Fibroblast of peridontal ligament (primary cell): ENCODE measurements around the gene SH3D19.
A peak's percentile ranks its signal among the peaks of the same experiment; 100 is the strongest.
"Not testable (repeated sequence)": the region's sequence is repeated elsewhere in the genome, so short reads cannot be mapped to it uniquely, and the experiment has no call there.

ENCODE experiments used
- DNase-seq: peaks from one replicate; pipeline ENCODE4 v3.0.0-alpha.2; 2010; ENCODE audit errors: extremely low read depth

SH3D19 gene

GRCh38 chr4:151267822-151268535 lies 57.4 kb downstream of the SH3D19 start:
- no peak for DNase-seq

GRCh38 chr4:151267104-151267503 lies 58.3 kb downstream of the SH3D19 start:
- DNase-seq, result no peak

DNA sequence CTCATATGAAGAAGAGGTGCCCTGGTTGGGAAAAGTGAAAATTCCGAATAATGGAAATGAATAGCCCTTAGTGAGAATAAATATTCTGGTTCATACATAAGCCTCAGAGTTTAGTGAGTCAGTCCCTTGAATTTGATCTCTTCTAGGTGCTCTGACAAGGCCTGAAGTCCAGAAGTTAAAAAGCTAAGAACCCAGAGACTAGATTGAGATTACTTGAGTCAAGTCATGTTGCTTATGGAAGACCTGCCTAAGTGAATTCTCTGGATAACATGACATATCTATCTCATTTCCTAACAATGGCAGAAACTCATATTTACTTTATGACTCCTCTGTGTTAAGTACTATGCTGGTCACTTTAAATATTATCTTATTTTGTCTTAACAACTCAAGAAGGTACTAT lies 58.9 kb downstream of the SH3D19 start:
- DNase-seq, result peak; percentile 4

DNA sequence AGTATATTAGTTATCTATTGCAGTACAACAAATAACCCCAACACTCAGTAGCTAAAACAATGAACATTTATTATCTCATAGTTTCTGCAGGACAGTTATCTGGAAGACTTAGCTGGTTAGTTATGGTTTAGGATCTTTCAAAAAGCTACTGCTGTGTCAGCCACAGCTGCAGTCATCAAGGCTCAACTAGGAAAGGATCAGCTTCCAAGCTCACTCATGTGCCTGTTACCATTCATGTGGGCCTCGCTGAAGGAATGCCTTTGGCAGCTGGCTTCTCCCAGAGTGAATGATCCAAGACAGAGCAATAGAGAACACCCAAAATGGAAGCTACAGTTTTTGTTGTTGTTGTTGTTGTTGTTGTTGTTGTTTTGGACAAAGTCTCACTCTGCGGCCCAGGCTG lies 62.0 kb downstream of the SH3D19 start:
- DNase-seq, result peak; percentile 25

DNA sequence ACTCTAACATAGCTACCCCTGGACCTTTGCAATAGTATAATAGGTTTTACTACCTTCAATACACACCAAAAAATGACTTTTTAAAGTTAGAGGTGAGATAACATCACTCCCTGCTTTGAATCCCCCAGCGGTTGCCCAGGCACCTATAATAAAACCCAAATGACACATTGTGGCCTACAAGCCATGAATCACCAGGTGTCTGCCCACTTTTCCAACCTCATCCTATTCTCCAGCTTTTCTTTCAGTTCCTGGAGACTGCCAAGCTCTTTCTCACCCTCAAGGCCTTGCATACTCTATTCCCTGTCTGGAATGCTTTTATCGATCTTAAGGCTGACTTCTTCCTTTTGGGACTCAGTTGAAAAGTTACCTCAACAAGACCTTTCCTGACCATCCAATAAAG lies 64.9 kb downstream of the SH3D19 start:
- DNase-seq, result no peak

DNA sequence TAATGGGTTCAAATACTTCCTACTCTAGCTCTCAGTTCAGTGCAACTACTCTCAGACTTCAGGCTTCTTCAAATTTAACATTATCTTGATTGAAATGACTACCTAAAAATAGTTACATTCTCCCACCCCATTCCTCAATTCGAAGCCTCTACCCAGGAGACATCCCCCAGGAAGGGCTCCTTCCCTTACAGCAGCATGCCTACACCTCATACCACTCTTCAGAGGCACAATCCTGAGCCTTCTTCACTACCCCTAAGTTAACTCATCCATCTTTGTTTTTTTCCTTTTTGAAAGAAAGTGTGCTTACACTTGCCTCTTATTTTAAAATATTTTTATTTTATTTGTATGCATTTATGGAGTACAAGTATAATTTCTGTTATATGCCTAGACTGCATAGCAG lies 65.7 kb downstream of the SH3D19 start:
- DNase-seq, result no peak

DNA sequence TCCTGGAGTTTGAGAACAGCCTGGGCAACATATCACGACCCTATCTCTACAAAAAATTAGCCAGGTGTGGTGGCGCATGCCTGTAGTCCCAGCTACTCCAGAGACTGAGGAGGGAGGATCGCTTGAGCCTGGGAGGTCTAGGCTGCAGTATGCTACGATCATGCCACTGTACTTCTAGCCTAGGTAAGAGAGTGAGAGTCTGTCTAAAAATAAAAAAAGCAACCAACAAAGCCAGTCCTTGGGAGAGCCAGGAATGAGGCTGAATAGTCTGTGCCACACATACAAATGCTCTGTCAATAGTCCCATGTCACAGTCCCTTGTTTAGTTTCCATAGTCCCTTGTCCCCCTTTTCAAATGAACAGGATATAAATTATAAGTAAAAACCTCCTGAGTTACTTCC lies 67.7 kb downstream of the SH3D19 start:
- DNase-seq, result no peak

DNA sequence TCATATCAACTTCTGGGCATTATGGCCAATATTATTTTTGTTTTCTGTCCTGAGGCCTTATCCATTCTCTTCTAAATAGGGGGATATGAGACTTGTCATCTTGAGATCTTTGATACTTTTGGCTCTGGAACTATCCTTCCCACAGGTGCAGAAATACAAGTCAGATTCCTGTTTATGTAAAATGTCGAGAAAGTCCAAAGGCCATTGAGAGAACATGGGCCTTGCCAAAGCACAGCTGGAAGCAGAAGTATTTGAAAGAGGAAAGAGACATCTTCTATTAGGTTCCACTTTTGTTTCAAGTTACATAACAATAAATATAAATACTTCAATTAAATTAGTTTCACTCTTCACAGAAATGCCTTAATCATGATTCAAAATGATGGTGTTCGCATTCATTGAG lies 69.3 kb downstream of the SH3D19 start:
- DNase-seq, result no peak

DNA sequence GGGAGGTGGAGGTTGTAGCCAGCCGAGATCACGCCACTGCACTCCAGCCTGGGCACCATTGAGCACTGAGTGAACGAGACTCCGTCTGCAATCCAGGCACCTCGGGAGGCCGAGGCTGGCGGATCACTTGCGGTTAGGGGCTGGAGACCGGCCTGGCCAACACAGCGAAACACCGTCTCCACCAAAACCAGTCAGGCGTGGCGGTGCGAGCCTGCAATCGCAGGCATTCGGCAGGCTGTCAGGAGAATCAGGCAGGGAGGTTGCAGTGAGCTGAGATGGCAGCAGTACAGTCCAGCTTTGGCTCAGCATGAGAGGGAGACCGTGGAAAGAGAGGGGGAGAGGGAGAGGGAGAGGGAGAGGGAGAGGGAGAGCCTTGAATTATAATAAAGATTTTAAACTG lies 69.7 kb downstream of the SH3D19 start:
- DNase-seq, result not testable (repeated sequence)

DNA sequence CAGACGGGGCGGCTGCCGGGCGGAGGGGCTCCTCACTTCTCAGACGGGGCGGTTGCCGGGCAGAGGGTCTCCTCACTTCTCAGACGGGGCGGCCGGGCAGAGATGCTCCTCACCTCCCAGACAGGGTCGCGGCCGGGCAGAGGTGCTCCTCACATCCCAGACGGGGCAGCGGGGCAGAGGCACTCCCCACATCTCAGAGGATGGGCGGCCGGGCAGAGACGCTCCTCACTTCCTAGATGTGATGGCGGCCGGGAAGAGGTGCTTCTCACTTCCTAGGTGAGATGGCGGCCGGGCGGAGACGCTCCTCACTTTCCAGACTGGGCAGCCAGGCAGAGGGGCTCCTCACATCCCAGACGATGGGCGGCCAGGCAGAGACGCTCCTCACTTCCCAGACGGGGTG lies 70.2 kb downstream of the SH3D19 start:
- DNase-seq, result not testable (repeated sequence)

- no peak for DNase-seq
These were observed 73.7 kb downstream of the SH3D19 start for GRCh38 chr4:151251603-151252304.

DNA sequence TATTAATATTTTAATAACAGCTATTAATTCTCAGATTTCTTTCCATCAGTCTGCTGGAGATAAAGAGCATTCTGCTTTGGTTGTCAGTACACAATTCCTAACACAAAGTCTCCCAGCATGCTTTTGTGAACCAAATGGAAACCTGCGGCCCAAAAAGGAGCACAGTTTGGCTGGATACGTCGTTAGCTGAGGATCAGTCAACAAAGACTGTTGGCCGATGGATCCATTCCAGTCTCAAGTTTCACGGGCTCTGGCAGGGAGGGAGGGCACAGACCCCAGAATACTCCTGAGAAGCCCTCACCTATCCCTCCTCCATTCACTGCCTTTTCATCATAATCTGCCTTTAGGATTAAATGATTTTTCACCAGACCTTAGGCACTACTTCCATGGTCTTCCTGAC lies 74.7 kb downstream of the SH3D19 start:
- DNase-seq, result no peak

DNA sequence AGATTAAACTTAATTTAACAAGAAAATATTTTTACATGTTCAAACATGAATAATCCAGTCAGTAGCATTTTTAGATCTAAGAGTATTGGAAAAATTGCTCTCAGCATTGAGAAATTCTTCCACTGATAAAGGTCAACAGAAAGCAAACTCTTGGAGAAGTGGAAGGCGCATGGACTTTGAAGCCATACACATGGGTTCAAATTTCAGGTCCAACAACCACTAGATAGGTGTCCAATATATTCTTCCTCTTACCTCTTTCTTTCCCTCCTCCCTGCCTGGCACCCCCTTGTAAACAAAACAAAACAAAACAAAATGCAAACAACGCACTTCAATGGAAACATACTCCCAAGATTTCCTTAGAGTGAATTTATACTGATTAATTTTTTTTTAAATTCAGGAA lies 76.9 kb downstream of the SH3D19 start:
- DNase-seq, result no peak

- no peak for DNase-seq
These were observed 78.0 kb downstream of the SH3D19 start for GRCh38 chr4:151247395-151247794.

DNA sequence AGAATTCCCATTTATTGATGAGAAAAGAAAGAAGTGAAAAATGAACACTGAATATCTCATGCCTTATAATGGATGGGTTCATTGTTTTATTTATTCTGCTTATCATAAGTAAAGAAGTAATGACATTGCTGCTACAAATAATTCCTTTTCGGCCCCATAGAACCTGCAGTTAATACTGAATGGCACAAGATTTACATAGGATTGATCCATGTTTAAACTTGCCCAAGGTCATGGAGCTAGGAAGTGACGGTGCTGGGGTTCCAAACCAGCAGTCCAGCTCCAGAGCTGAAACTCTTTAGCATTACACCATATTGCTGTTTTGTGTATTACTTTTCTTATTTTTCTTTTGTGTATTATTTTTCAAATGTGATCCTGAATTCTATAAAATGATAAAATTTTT lies 78.7 kb downstream of the SH3D19 start:
- DNase-seq, result no peak

- no peak for DNase-seq
These were observed 83.1 kb downstream of the SH3D19 start for GRCh38 chr4:151242305-151242704.

DNA sequence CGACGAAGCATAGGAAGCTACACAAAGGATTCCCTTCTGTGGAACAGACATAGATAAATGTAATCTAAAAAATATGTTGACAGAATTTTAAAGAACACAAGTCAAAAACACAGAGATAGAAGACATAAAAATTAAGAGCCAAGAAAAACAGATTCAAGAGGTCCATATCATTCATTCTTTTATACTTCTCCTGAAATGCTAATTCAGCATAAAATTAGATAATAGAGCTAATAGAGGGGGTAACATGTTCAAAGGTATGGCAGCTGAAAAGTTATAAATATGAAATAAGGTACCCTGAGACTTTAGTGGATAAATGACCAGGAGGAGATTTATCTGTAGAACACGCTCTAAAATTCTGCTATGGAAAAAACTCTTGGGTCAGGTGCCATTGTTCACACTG lies 85.8 kb downstream of the SH3D19 start:
- no peak for DNase-seq

DNA sequence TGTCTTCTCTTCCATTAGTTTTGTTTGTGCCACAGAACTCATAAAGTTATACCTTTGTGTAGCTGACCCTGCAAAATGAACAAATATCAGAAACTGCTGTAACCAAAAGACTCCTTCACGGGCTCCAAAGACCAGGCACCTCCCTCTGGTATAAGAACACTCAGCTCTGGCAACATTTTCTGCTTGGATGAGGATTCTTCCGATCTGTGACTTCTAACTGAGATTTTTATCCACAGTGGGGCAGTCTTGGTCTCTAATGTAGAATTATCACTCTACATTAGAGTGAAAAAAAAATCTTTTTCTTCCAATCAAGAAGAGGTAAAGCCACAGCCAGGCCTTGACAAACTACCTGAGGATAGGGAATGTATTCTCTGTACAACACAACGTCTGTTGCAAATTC lies 86.9 kb downstream of the SH3D19 start:
- peak; percentile 58 for DNase-seq

DNA sequence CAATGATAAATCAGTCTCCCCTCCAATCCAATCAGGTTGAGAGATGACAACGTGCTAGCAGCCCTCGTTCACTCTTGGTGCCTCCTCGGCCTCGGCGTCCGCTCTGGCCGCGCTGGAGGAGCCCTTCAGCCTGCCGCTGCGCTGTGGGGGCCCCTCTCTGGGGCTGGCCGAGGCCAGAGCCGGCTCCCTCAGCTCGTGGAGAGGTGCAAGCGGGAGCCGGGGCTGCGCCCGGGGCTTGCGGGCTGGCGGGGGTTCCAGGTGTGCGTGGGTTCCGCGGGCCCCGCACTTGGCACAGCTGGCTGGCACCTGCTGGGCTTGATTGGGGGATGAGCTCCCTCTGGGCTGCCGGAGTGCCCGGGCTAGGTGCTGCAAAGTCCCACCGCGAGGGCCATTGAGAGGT lies 89.4 kb downstream of the SH3D19 start:
- no peak for DNase-seq

DNA sequence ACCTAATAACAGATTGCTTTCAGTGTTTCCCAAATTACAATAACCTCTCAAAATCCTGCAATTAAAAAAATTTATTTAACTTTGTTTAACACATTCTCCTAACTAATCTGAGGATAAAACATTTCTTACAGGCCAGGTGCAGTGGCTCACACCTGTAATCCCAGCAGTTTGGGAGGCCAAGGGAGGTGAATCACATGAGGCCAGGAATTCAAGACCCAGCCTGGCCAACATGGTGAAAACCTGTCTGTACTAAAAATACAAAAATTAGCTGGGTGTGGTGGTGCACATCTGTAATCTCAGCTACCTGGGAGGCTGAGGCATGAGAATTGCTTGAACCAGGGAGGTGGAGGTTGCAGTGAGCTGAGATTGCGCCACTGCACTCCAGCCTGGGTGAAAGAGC lies 90.0 kb downstream of the SH3D19 start:
- DNase-seq, result not testable (repeated sequence)

GRCh38 chr4:151233600-151233999 lies 91.8 kb downstream of the SH3D19 start:
- no peak for DNase-seq

DNA sequence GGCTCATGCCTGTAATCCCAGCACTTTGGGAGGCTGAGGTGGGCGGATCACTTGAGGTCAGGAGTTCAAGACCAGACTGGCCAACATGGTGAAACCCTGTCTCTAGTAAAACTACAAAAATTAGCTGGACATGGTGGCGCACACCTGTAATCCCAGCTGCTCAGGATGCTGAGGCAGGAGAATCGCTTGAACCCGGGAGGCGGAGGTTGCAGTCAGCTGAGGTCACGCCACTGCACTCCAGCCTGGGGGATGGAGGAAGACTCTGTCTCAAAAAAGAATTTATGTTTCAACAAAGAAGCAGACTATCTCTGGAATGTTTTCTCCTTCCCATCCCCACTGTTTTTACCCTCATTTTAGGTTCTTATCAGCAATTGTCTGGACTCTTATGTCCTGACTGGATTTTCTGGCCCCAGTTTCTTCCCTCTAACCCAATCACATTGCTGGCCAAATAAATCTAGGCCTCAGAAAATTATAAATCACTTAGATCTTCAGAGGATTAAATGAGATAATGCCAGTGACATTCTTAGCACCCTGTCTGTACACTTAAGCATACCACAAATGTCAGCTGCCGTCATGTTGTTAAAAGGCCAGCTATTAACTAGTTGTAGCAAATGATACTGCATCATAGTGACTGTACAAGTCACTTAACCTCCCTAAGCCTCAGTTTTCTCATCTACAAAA lies 93.3 kb downstream of the SH3D19 start:
- DNase-seq, result no peak
